Activated naive CD8-positive, alpha-beta T cell treated with anti-CD3 and anti-CD28 coated beads for 36 hours (primary cell): Measurements from ENCODE around the gene TP53INP2. TPM values are rescaled to one million over a fixed set of nuclear protein-coding genes. Genes with fewer than 3 reads are reported as not detected.

Source experiments
- DNase-seq: peaks from one replicate; pipeline ENCODE4 v3.0.0; 2021
- H3K27ac Mint-ChIP-seq: one replicate; pipeline ENCODE4 v1.8.0; 2022; ENCODE audit warnings: mild to moderate bottlenecking, moderate library complexity, mixed read lengths
- H3K27me3 Mint-ChIP-seq: one replicate; pipeline ENCODE4 v1.8.0; 2022; ENCODE audit warnings: mild to moderate bottlenecking, mixed read lengths
- H3K36me3 Mint-ChIP-seq: one replicate; pipeline ENCODE4 v1.8.0; 2021; ENCODE audit warnings: mild to moderate bottlenecking, mixed read lengths
- H3K4me1 Mint-ChIP-seq: one replicate; pipeline ENCODE4 v1.8.0; 2021; ENCODE audit warnings: mixed read lengths
- H3K4me3 Mint-ChIP-seq: one replicate; pipeline ENCODE4 v1.8.0; 2022; ENCODE audit warnings: mild to moderate bottlenecking, moderate library complexity, mixed read lengths
- H3K9me3 Mint-ChIP-seq: one replicate; pipeline ENCODE4 v1.8.0; 2022; ENCODE audit warnings: mixed read lengths
- total RNA-seq, 2 experiments: library from RNA; stranded (reverse); gene quantifications; one replicate each; pipeline ENCODE4 v1.2.3, GENCODE V29; 2021

TP53INP2 gene
- total RNA-seq, 2 experiments from 2014 or later, result 2.6 to 2.9 TPM

- H3K36me3 Mint-ChIP-seq, result peaks cover 10% of the 10 kb centered on the region
- H3K4me1 Mint-ChIP-seq, result peaks cover 5% of the 10 kb centered on the region
- no peak overlapping the region for H3K27ac Mint-ChIP-seq
- no peaks in the 10 kb centered on the region for H3K27me3 Mint-ChIP-seq
- no peak for DNase-seq
- no peaks in the 10 kb centered on the region for H3K9me3 Mint-ChIP-seq
- no peak overlapping the region for H3K4me3 Mint-ChIP-seq
Measured at GRCh38 chr20:34743039-34743438, 38.9 kb downstream of the TP53INP2 start.

- Mint-ChIP-seq H3K27ac (no peak overlapping the region), H3K9me3 (no peaks in the 10 kb centered on the region), H3K36me3 (peaks cover 14% of the 10 kb centered on the region), H3K4me1 (peaks cover 5% of the 10 kb centered on the region), H3K4me3 (no peak overlapping the region), H3K27me3 (no peaks in the 10 kb centered on the region)
- DNase-seq, result no peak
Measured at GRCh38 chr20:34744340-34744739, 40.2 kb downstream of the TP53INP2 start.

- H3K27me3 Mint-ChIP-seq, result no peaks in the 10 kb centered on the region
- peaks cover 15% of the 10 kb centered on the region for H3K36me3 Mint-ChIP-seq
- no peak overlapping the region for H3K4me3 Mint-ChIP-seq
- no peak overlapping the region for H3K27ac Mint-ChIP-seq
- peaks cover 5% of the 10 kb centered on the region for H3K4me1 Mint-ChIP-seq
- no peaks in the 10 kb centered on the region for H3K9me3 Mint-ChIP-seq
- no peak for DNase-seq
Measured at GRCh38 chr20:34744847-34745246, 40.7 kb downstream of the TP53INP2 start.

GRCh38 chr20:34746674-34747073 is 42.5 kb downstream of the TP53INP2 start:
- no peak overlapping the region for H3K27ac Mint-ChIP-seq

GRCh38 chr20:34747479-34747878 is 43.3 kb downstream of the TP53INP2 start:
- Mint-ChIP-seq H3K27ac (no peak overlapping the region), H3K27me3 (no peaks in the 10 kb centered on the region), H3K36me3 (peaks cover 9% of the 10 kb centered on the region), H3K4me3 (no peak overlapping the region), H3K9me3 (no peaks in the 10 kb centered on the region), H3K4me1 (peaks cover 5% of the 10 kb centered on the region)
- no peak for DNase-seq

More at GRCh38 chr20:34746674-34747073, 42.5 kb downstream of the TP53INP2 start:
- peaks cover 5% of the 10 kb centered on the region for H3K4me1 Mint-ChIP-seq
- peaks cover 10% of the 10 kb centered on the region for H3K36me3 Mint-ChIP-seq
- H3K27me3 Mint-ChIP-seq, result no peaks in the 10 kb centered on the region
- H3K4me3 Mint-ChIP-seq, result no peak overlapping the region
- no peaks in the 10 kb centered on the region for H3K9me3 Mint-ChIP-seq
- DNase-seq, result no peak

GRCh38 chr20:34748709-34749108 is 44.6 kb downstream of the TP53INP2 start:
- DNase-seq, result no peak
- no peaks in the 10 kb centered on the region for H3K27me3 Mint-ChIP-seq
- H3K4me1 Mint-ChIP-seq, result peaks cover 5% of the 10 kb centered on the region
- H3K9me3 Mint-ChIP-seq, result no peaks in the 10 kb centered on the region
- no peak overlapping the region for H3K4me3 Mint-ChIP-seq
- peaks cover 8% of the 10 kb centered on the region for H3K36me3 Mint-ChIP-seq
- no peak overlapping the region for H3K27ac Mint-ChIP-seq

GRCh38 chr20:34750484-34750883 is 46.3 kb downstream of the TP53INP2 start:
- peaks cover 5% of the 10 kb centered on the region for H3K4me1 Mint-ChIP-seq
- no peak overlapping the region for H3K4me3 Mint-ChIP-seq
- no peaks in the 10 kb centered on the region for H3K9me3 Mint-ChIP-seq
- no peaks in the 10 kb centered on the region for H3K27me3 Mint-ChIP-seq
- peaks cover 8% of the 10 kb centered on the region for H3K36me3 Mint-ChIP-seq
- no peak overlapping the region for H3K27ac Mint-ChIP-seq
- DNase-seq, result no peak

- no peak for DNase-seq
- H3K27me3 Mint-ChIP-seq, result no peaks in the 10 kb centered on the region
- no peak overlapping the region for H3K27ac Mint-ChIP-seq
- H3K9me3 Mint-ChIP-seq, result no peaks in the 10 kb centered on the region
- peaks cover 5% of the 10 kb centered on the region for H3K4me1 Mint-ChIP-seq
- no peak overlapping the region for H3K4me3 Mint-ChIP-seq
- peaks cover 8% of the 10 kb centered on the region for H3K36me3 Mint-ChIP-seq
Measured at GRCh38 chr20:34751453-34751852, 47.3 kb downstream of the TP53INP2 start.

GRCh38 chr20:34753706-34754461 is 49.7 kb downstream of the TP53INP2 start:
- Mint-ChIP-seq H3K9me3 (no peaks in the 10 kb centered on the region), H3K27ac (no peak overlapping the region), H3K4me1 (no peaks in the 10 kb centered on the region), H3K36me3 (peaks cover 17% of the 10 kb centered on the region), H3K4me3 (no peak overlapping the region), H3K27me3 (no peaks in the 10 kb centered on the region)
- DNase-seq, result no peak

GRCh38 chr20:34754611-34755010 is 50.5 kb downstream of the TP53INP2 start:
- H3K36me3 Mint-ChIP-seq, result peaks cover 15% of the 10 kb centered on the region

GRCh38 chr20:34755367-34755766 is 51.2 kb downstream of the TP53INP2 start:
- no peaks in the 10 kb centered on the region for H3K4me1 Mint-ChIP-seq
- no peak for DNase-seq
- H3K27ac Mint-ChIP-seq, result no peak overlapping the region
- H3K4me3 Mint-ChIP-seq, result no peak overlapping the region
- peaks cover 15% of the 10 kb centered on the region for H3K36me3 Mint-ChIP-seq
- no peaks in the 10 kb centered on the region for H3K9me3 Mint-ChIP-seq
- H3K27me3 Mint-ChIP-seq, result no peaks in the 10 kb centered on the region

More at GRCh38 chr20:34754611-34755010, 50.5 kb downstream of the TP53INP2 start:
- no peaks in the 10 kb centered on the region for H3K27me3 Mint-ChIP-seq
- no peaks in the 10 kb centered on the region for H3K9me3 Mint-ChIP-seq
- H3K4me3 Mint-ChIP-seq, result no peak overlapping the region
- no peaks in the 10 kb centered on the region for H3K4me1 Mint-ChIP-seq
- no peak for DNase-seq
- H3K27ac Mint-ChIP-seq, result no peak overlapping the region

- H3K27me3 Mint-ChIP-seq, result no peaks in the 10 kb centered on the region
- no peak for DNase-seq
- no peaks in the 10 kb centered on the region for H3K9me3 Mint-ChIP-seq
- H3K36me3 Mint-ChIP-seq, result peaks cover 22% of the 10 kb centered on the region
- H3K27ac Mint-ChIP-seq, result no peak overlapping the region
- H3K4me1 Mint-ChIP-seq, result no peaks in the 10 kb centered on the region
- no peak overlapping the region for H3K4me3 Mint-ChIP-seq
Measured at GRCh38 chr20:34762031-34762555, 57.9 kb downstream of the TP53INP2 start.

Other genes with a start within 250 kb of the TP53INP2 start
- gene DYNLRB1, start 187.9 kb upstream of the TP53INP2 start, total RNA-seq, result 10 to 100 TPM; 72.0 to 76.9 TPM
- gene MAP1LC3A, start 145.6 kb upstream of the TP53INP2 start, total RNA-seq, result under 1 TPM; 0.62 to 0.95 TPM
- gene PIGU, start 27.3 kb upstream of the TP53INP2 start, total RNA-seq, result 10 to 100 TPM; 18.7 to 19.3 TPM
- gene NCOA6, start 121.3 kb downstream of the TP53INP2 start, total RNA-seq, result 10 to 100 TPM; 17.3 to 19.5 TPM
- gene GGT7, start 168.5 kb downstream of the TP53INP2 start, total RNA-seq, result 10 to 100 TPM; 10.5 to 10.9 TPM
- 10 to 100 TPM in 1 of 2 experiments, 1 to 10 TPM in 1; 8.7 to 11.0 TPM for gene ACSS2, start 172.3 kb downstream of the TP53INP2 start, total RNA-seq